NCI-H1105 treated with DMSO at 0.1 percent for 48 hours (cell line): Measurements from ENCODE around the gene CDC42EP3.

ENCODE experiments used
- DNase-seq: peaks from one replicate; lab custom pipeline; 2025; lab: John Stamatoyannopoulos, UW

The CDC42EP3 gene

GRCh38 chr2:37671009-37671815, at the start of gene CDC42EP3:
Gene CDC42EP3, minus strand, starts transcription at chr2:37671642. Its CDS starts 25,055 bp downstream, at chr2:37646587.
- peak; percentile 51 for DNase-seq

- DNase-seq: no peak
These were observed 49.7 kb upstream of the CDC42EP3 start for GRCh38 chr2:37721201-37721560.

GRCh38 chr2:37720533-37721200, 49.2 kb upstream of the CDC42EP3 start:
- DNase-seq: no peak

- DNase-seq: no peak
These were observed 47.2 kb upstream of the CDC42EP3 start for GRCh38 chr2:37718515-37719161.

GRCh38 chr2:37713258-37713700, 41.8 kb upstream of the CDC42EP3 start:
- no peak for DNase-seq

- DNase-seq: no peak
These were observed 40.4 kb upstream of the CDC42EP3 start for GRCh38 chr2:37711831-37712230.

GRCh38 chr2:37711308-37711731, 39.9 kb upstream of the CDC42EP3 start:
- no peak for DNase-seq

- DNase-seq: no peak
These were observed 37.7 kb upstream of the CDC42EP3 start for GRCh38 chr2:37709111-37709510.

- no peak for DNase-seq
These were observed 36.7 kb upstream of the CDC42EP3 start for GRCh38 chr2:37708146-37708545.

GRCh38 chr2:37707393-37707792, 36.0 kb upstream of the CDC42EP3 start:
- no peak for DNase-seq

GRCh38 chr2:37706334-37707183, 35.1 kb upstream of the CDC42EP3 start:
- DNase-seq: no peak

- DNase-seq: no peak
These were observed 33.7 kb upstream of the CDC42EP3 start for GRCh38 chr2:37705191-37705590.

GRCh38 chr2:37698931-37699481, 27.6 kb upstream of the CDC42EP3 start:
- no peak for DNase-seq

- no peak for DNase-seq
These were observed 23.9 kb upstream of the CDC42EP3 start for GRCh38 chr2:37695336-37695735.

- DNase-seq: no peak
These were observed 21.3 kb upstream of the CDC42EP3 start for GRCh38 chr2:37692711-37693110.

GRCh38 chr2:37689751-37690150, 18.3 kb upstream of the CDC42EP3 start:
- DNase-seq: no peak

GRCh38 chr2:37688771-37689468, 17.5 kb upstream of the CDC42EP3 start:
- DNase-seq: no peak

GRCh38 chr2:37686792-37687526, 15.5 kb upstream of the CDC42EP3 start:
- no peak for DNase-seq

GRCh38 chr2:37684809-37685208, 13.4 kb upstream of the CDC42EP3 start:
- DNase-seq: no peak
